OCI-LY3 (cell line): ENCODE data around the gene TENM4.

Source experiments
- EZH2phosphoT487 ChIP-seq: fragments of 200-600 bp; shearing (Covaris generic); IDR thresholded peaks from 2 replicates; pipeline ENCODE4 v1.6.1; 2018; ENCODE audit warnings: antibody characterized with exemption, mixed run types, low read depth
- TF ChIP-seq, protein P1 (sequence below): fragments of 200-600, 300-600 bp; sonication (generic); IDR thresholded peaks from 2 replicates; pipeline ENCODE4 v1.5.1; 2014; ENCODE audit warnings: antibody characterized with exemption, low read length, low read depth

- TF ChIP-seq, protein P1, sequence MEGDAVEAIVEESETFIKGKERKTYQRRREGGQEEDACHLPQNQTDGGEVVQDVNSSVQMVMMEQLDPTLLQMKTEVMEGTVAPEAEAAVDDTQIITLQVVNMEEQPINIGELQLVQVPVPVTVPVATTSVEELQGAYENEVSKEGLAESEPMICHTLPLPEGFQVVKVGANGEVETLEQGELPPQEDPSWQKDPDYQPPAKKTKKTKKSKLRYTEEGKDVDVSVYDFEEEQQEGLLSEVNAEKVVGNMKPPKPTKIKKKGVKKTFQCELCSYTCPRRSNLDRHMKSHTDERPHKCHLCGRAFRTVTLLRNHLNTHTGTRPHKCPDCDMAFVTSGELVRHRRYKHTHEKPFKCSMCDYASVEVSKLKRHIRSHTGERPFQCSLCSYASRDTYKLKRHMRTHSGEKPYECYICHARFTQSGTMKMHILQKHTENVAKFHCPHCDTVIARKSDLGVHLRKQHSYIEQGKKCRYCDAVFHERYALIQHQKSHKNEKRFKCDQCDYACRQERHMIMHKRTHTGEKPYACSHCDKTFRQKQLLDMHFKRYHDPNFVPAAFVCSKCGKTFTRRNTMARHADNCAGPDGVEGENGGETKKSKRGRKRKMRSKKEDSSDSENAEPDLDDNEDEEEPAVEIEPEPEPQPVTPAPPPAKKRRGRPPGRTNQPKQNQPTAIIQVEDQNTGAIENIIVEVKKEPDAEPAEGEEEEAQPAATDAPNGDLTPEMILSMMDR = no peak
- no peak for TF ChIP-seq EZH2phosphoT487
These were observed 486.1 kb downstream of the TENM4 start for GRCh38 chr11:78954696-78955095.
